ENCODE results near the gene WWTR1. TPM values are rescaled to one million over a fixed set of nuclear protein-coding genes. Genes with fewer than 3 reads are reported as not detected.

WWTR1 gene
- total and polyA plus RNA-seq, 4 donors = 93.5 to 225 (median 131) TPM

GRCh38 chr3:149621218-149622005, 36.4 kb downstream of the WWTR1 start:
- 17 to 19% methylated on average over 5 of the region's 5 CpGs for WGBS, 2 donors
- Histone ChIP-seq H3K9me3 (ENCODE audit: control insufficient read depth, low read length) (no peaks in the 10 kb centered on the region), H3K27ac (ENCODE audit: low read depth in 1 of 2, low read length in 2 of 2) (no peak overlapping the region), H3K36me3 (ENCODE audit: control insufficient read depth in 1 of 2, insufficient read depth in 2 of 2, low read length in 1 of 2) (no peaks in the 10 kb centered on the region), H3K27me3 (ENCODE audit: control insufficient read depth in 1 of 2, insufficient read depth in 2 of 2, low read length in 1 of 2) (no peaks in the 10 kb centered on the region), H3K4me3 (ENCODE audit: low read length in 2 of 2) (no peak overlapping the region), H3K4me1 (ENCODE audit: control insufficient read depth in 1 of 2, insufficient read depth in 2 of 2, low read length in 2 of 2) (peaks cover 14 to 29% of the 10 kb centered on the region in 2 donors)
- DNase-seq (peak in 1 of 2 donors; percentile 56), ATAC-seq (ENCODE audit: low FRiP score) (peak; percentile 61)
- intact Hi-C loops (cut with DNase I) = loop anchor here in 1 of 2 donors (5.0 kb wide), 1 partner anchor 36 kb away; the partner anchor contains the start of gene WWTR1

GRCh38 chr3:149620291-149621020, 37.4 kb downstream of the WWTR1 start:
- Histone ChIP-seq H3K4me3 (ENCODE audit: low read length in 2 of 2) (no peak overlapping the region), H3K36me3 (ENCODE audit: control insufficient read depth in 1 of 2, insufficient read depth in 2 of 2, low read length in 1 of 2) (no peaks in the 10 kb centered on the region), H3K4me1 (ENCODE audit: control insufficient read depth in 1 of 2, insufficient read depth in 2 of 2, low read length in 2 of 2) (peaks cover 9 to 27% of the 10 kb centered on the region in 2 donors), H3K27ac (ENCODE audit: low read depth in 1 of 2, low read length in 2 of 2) (peak overlapping the region in 1 of 2 donors; percentile 79), H3K27me3 (ENCODE audit: control insufficient read depth in 1 of 2, insufficient read depth in 2 of 2, low read length in 1 of 2) (no peaks in the 10 kb centered on the region), H3K9me3 (ENCODE audit: control insufficient read depth, low read length) (no peaks in the 10 kb centered on the region)
- intact Hi-C loops (cut with DNase I) = loop anchor here in 1 of 2 donors (5.0 kb wide), 1 partner anchor 37 kb away; the partner anchor contains the start of gene WWTR1
- WGBS, 2 donors = 64 to 87% methylated on average over 1 of the region's 1 CpG
- no peak for ATAC-seq (ENCODE audit: low FRiP score)
- DNase-seq = no peak

DNA sequence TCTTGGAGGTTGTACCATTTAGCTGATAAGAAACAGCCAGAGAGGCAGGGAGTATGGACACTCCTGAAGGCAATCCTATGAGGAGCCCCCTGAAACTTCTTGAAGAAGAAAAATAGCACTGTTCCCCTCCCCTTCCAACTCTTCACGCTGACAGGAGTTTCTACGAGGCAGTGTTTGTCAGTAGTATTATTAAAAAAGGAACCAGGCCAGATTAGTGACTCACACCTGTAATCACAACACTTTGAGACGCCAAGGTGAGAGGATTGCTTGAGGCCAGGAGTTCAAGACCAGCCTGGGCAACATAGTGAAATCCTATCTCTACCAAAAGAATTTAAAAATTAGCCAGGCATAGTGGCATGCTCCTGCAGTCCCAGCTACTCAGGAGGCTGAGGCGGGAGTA, 38.7 kb downstream of the WWTR1 start:
- WGBS, 2 donors = 22 to 26% methylated on average over 4 of the region's 4 CpGs
- no peaks in the 10 kb centered on the region for H3K27me3 ChIP-seq (ENCODE audit: control insufficient read depth in 1 of 2, insufficient read depth in 2 of 2, low read length in 1 of 2)
- ATAC-seq (ENCODE audit: low FRiP score) (no peak), DNase-seq (no peak)
- peaks cover 7 to 27% of the 10 kb centered on the region in 2 donors for H3K4me1 ChIP-seq (ENCODE audit: control insufficient read depth in 1 of 2, insufficient read depth in 2 of 2, low read length in 2 of 2)
- peak overlapping the region; percentile 49 to 73 for H3K27ac ChIP-seq (ENCODE audit: low read depth in 1 of 2, low read length in 2 of 2)
- H3K36me3 ChIP-seq (ENCODE audit: control insufficient read depth in 1 of 2, insufficient read depth in 2 of 2, low read length in 1 of 2) = no peaks in the 10 kb centered on the region
- intact Hi-C loops (cut with DNase I) = loop anchor here in 1 of 2 donors (5.0 kb wide), 2 partner anchors 37 to 38 kb away; partner anchors contain the start of gene WWTR1
- no peak overlapping the region for H3K4me3 ChIP-seq (ENCODE audit: low read length in 2 of 2)
- H3K9me3 ChIP-seq (ENCODE audit: control insufficient read depth, low read length) = no peaks in the 10 kb centered on the region

GRCh38 chr3:149618151-149619123, 39.4 kb downstream of the WWTR1 start:
- H3K27me3 ChIP-seq (ENCODE audit: control insufficient read depth in 1 of 2, insufficient read depth in 2 of 2, low read length in 1 of 2) = no peaks in the 10 kb centered on the region
- DNase-seq = peak; percentile 79 to 80
- peaks cover 9 to 29% of the 10 kb centered on the region in 2 donors for H3K4me1 ChIP-seq (ENCODE audit: control insufficient read depth in 1 of 2, insufficient read depth in 2 of 2, low read length in 2 of 2)
- intact Hi-C loops (cut with DNase I) = loop anchor here in 1 of 2 donors (5.0 kb wide), 2 partner anchors 36 to 39 kb away; partner anchors contain the start of gene WWTR1
- no peaks in the 10 kb centered on the region for H3K36me3 ChIP-seq (ENCODE audit: control insufficient read depth in 1 of 2, insufficient read depth in 2 of 2, low read length in 1 of 2)
- H3K27ac ChIP-seq (ENCODE audit: low read depth in 1 of 2, low read length in 2 of 2) = peak overlapping the region; percentile 73 to 75
- WGBS, 2 donors = 6 to 7% methylated on average over 15 of the region's 15 CpGs
- ATAC-seq (ENCODE audit: low FRiP score) = peak; percentile 78
- H3K4me3 ChIP-seq (ENCODE audit: low read length in 2 of 2) = no peak overlapping the region
- H3K9me3 ChIP-seq (ENCODE audit: control insufficient read depth, low read length) = no peaks in the 10 kb centered on the region

- intact Hi-C loops (cut with DNase I) = loop anchor here in 1 of 2 donors (5.0 kb wide), 2 partner anchors 33 to 42 kb away; partner anchors contain the start of gene WWTR1
- H3K4me1 ChIP-seq (ENCODE audit: control insufficient read depth in 1 of 2, insufficient read depth in 2 of 2, low read length in 2 of 2) = peaks cover 12 to 29% of the 10 kb centered on the region in 2 donors
- H3K9me3 ChIP-seq (ENCODE audit: control insufficient read depth, low read length) = no peaks in the 10 kb centered on the region
- no peak for ATAC-seq (ENCODE audit: low FRiP score)
- DNase-seq = no peak
- H3K27ac ChIP-seq (ENCODE audit: low read depth in 1 of 2, low read length in 2 of 2) = peak overlapping the region; percentile 29 to 33
- H3K36me3 ChIP-seq (ENCODE audit: control insufficient read depth in 1 of 2, insufficient read depth in 2 of 2, low read length in 1 of 2) = no peaks in the 10 kb centered on the region
- 30 to 35% methylated on average over 6 of the region's 6 CpGs for WGBS, 2 donors
- H3K27me3 ChIP-seq (ENCODE audit: control insufficient read depth in 1 of 2, insufficient read depth in 2 of 2, low read length in 1 of 2) = no peaks in the 10 kb centered on the region
- H3K4me3 ChIP-seq (ENCODE audit: low read length in 2 of 2) = no peak overlapping the region
Measured at GRCh38 chr3:149615731-149616221, 42.0 kb downstream of the WWTR1 start.

GRCh38 chr3:149613988-149614387, 43.8 kb downstream of the WWTR1 start:
- intact Hi-C loops (cut with DNase I) = no loop called here
- Histone ChIP-seq H3K4me1 (ENCODE audit: control insufficient read depth in 1 of 2, insufficient read depth in 2 of 2, low read length in 2 of 2) (peaks cover 6 to 14% of the 10 kb centered on the region in 2 donors), H3K4me3 (ENCODE audit: low read length in 2 of 2) (no peak overlapping the region), H3K9me3 (ENCODE audit: control insufficient read depth, low read length) (no peaks in the 10 kb centered on the region), H3K27me3 (ENCODE audit: control insufficient read depth in 1 of 2, insufficient read depth in 2 of 2, low read length in 1 of 2) (no peaks in the 10 kb centered on the region), H3K36me3 (ENCODE audit: control insufficient read depth in 1 of 2, insufficient read depth in 2 of 2, low read length in 1 of 2) (no peaks in the 10 kb centered on the region), H3K27ac (ENCODE audit: low read depth in 1 of 2, low read length in 2 of 2) (no peak overlapping the region)
- 52 to 59% methylated on average over 2 of the region's 2 CpGs for WGBS, 2 donors
- DNase-seq (no peak), ATAC-seq (ENCODE audit: low FRiP score) (no peak)

GRCh38 chr3:149612456-149612855, 45.4 kb downstream of the WWTR1 start:
- no peak for DNase-seq
- peaks cover 6 to 11% of the 10 kb centered on the region in 2 donors for H3K4me1 ChIP-seq (ENCODE audit: control insufficient read depth in 1 of 2, insufficient read depth in 2 of 2, low read length in 2 of 2)
- H3K27me3 ChIP-seq (ENCODE audit: control insufficient read depth in 1 of 2, insufficient read depth in 2 of 2, low read length in 1 of 2) = no peaks in the 10 kb centered on the region
- no peak for ATAC-seq (ENCODE audit: low FRiP score)
- H3K27ac ChIP-seq (ENCODE audit: low read depth in 1 of 2, low read length in 2 of 2) = no peak overlapping the region
- no peaks in the 10 kb centered on the region for H3K36me3 ChIP-seq (ENCODE audit: control insufficient read depth in 1 of 2, insufficient read depth in 2 of 2, low read length in 1 of 2)
- no peak overlapping the region for H3K4me3 ChIP-seq (ENCODE audit: low read length in 2 of 2)
- 77 to 83% methylated on average over 4 of the region's 4 CpGs for WGBS, 2 donors
- H3K9me3 ChIP-seq (ENCODE audit: control insufficient read depth, low read length) = no peaks in the 10 kb centered on the region
- intact Hi-C loops (cut with DNase I) = no loop called here

GRCh38 chr3:149611149-149611548, 46.7 kb downstream of the WWTR1 start:
- ATAC-seq (ENCODE audit: low FRiP score) (no peak), DNase-seq (no peak)
- intact Hi-C loops (cut with DNase I) = no loop called here
- no peak overlapping the region for H3K27ac ChIP-seq (ENCODE audit: low read depth in 1 of 2, low read length in 2 of 2)
- H3K36me3 ChIP-seq (ENCODE audit: control insufficient read depth in 1 of 2, insufficient read depth in 2 of 2, low read length in 1 of 2) = no peaks in the 10 kb centered on the region
- H3K4me3 ChIP-seq (ENCODE audit: low read length in 2 of 2) = no peak overlapping the region
- H3K4me1 ChIP-seq (ENCODE audit: control insufficient read depth in 1 of 2, insufficient read depth in 2 of 2, low read length in 2 of 2) = peaks cover 6 to 7% of the 10 kb centered on the region in 2 donors
- whole genome bisulfite sequencing, 2 donors = 86 to 96% methylated on average over 2 of the region's 2 CpGs
- no peaks in the 10 kb centered on the region for H3K27me3 ChIP-seq (ENCODE audit: control insufficient read depth in 1 of 2, insufficient read depth in 2 of 2, low read length in 1 of 2)
- H3K9me3 ChIP-seq (ENCODE audit: control insufficient read depth, low read length) = no peaks in the 10 kb centered on the region

Measured in aorta (tissue), 5 donors.